Measurements from ENCODE around the gene PSD4.

PSD4 gene

GRCh38 chr2:113135317-113135716, 38.5 kb upstream of the PSD4 start:
- Mint-ChIP-seq H3K27me3 (no peaks in the 10 kb centered on the region), H3K27ac (no peak overlapping the region), H3K36me3 (no peaks in the 10 kb centered on the region), H3K4me1 (peaks cover 10% of the 10 kb centered on the region), H3K9me3 (no peaks in the 10 kb centered on the region), H3K4me3 (no peak overlapping the region)
- ATAC-seq (ENCODE audit: low read depth), result no peak
- no peak for DNase-seq (ENCODE audit: low spot score in 2 of 2)

DNA sequence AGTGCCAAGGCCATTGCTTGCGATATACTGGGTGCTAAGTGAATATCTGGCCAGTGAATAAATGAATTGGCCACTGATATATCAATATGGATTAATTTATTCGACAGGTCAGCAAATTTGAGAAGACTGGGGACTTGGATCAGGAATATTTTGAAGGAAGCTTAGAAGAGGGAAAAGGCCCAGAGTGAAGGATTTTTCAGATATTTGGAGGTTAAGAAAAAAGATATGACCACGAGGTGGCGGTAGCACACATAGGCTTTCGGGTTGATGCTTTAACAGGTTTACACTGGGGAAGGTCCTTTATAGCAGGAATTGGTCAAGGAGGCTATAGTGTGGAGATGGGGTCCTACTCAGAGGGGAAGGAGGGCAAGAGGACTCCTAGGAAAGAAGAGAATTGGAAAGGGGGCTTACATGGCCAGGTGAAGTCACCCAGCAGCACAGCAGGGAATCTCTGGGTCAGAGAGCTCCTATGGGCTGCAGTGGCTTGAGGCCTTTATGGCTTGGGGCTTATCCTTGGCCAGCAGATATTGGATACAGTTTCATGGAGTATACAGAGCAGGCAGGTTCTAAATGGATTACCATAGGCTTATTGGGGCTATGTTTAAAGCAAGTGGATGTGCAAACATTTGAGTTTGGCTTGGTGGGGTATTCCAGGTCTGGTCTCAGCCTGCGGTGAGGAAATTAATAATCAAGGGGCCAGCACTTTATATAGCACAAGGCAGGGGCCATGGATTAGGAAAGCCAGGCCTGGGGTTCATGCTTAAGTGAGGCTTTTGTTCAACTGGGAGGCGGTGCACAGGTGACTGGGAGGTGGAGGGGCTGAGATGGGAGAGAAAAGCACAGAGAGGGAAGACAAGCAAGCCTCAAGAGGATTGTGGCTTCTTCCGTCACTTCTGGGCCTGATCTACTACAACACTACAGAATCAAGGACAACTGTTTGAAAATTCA, 36.7 kb upstream of the PSD4 start:
- no peak overlapping the region for H3K27ac Mint-ChIP-seq
- no peaks in the 10 kb centered on the region for H3K9me3 Mint-ChIP-seq

GRCh38 chr2:113137827-113138226, 35.9 kb upstream of the PSD4 start:
- DNase-seq (ENCODE audit: low spot score in 2 of 2) (no peak), ATAC-seq (ENCODE audit: low read depth) (no peak)
- Mint-ChIP-seq H3K36me3 (no peaks in the 10 kb centered on the region), H3K27me3 (no peaks in the 10 kb centered on the region), H3K27ac (no peak overlapping the region), H3K9me3 (no peaks in the 10 kb centered on the region), H3K4me1 (peaks cover 10% of the 10 kb centered on the region), H3K4me3 (no peak overlapping the region)

More for the DNA sequence above, 36.7 kb upstream of the PSD4 start:
- Mint-ChIP-seq H3K36me3 (no peaks in the 10 kb centered on the region), H3K4me3 (no peak overlapping the region), H3K4me1 (peaks cover 10% of the 10 kb centered on the region), H3K27me3 (no peaks in the 10 kb centered on the region)
- DNase-seq (ENCODE audit: low spot score in 2 of 2) (peak; percentile 27 to 39), ATAC-seq (ENCODE audit: low read depth) (peak; percentile 31)

DNA sequence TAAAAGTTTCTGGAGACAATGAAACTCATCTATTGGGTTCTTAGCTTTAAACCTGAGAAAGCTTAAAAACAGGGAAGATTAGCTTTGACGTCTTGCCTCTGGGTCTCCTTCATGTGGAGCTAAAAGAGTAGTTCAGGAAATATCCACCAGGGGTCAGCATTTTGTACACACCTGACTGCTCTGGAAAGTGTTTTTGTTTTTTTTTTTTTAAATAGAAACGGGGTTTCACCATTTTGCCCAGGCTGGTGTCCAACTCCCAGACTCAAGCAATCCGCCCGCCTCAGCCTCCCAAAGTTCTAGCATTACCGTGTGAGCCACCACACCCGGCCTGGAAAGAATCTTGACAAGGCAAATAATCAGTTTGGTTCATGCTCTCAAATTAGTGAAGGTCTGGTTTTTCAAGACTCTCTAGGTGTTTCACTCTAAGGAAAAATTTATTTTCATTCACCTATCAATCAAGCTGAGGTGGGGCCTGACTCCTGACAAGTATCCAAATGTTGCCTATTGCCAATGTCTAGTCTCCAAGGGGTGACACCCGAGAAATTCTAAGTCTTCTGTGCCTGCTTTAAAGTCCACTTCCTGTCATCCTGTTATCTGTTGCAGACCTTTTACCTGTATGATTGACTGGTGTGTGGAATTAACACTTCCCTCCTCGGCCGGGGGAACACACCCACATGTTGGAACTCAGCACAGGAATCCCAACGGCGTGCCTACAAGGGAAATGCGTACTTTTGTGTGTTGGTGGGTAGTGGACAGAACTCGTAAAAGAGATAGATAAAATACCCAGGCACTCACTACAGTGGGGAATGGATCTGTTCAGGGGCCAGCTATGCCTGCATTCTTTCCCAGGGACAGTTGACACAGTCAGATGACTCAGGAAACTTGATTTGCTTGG, 35.1 kb upstream of the PSD4 start:
- H3K27me3 Mint-ChIP-seq, result no peaks in the 10 kb centered on the region
- ATAC-seq (ENCODE audit: low read depth) (peak; percentile 92), DNase-seq (ENCODE audit: low spot score in 2 of 2) (peak; percentile 63 to 82)
- peak overlapping the region; percentile 49 for H3K4me3 Mint-ChIP-seq
- peaks cover 10% of the 10 kb centered on the region for H3K4me1 Mint-ChIP-seq
- H3K9me3 Mint-ChIP-seq, result no peaks in the 10 kb centered on the region
- H3K36me3 Mint-ChIP-seq, result no peaks in the 10 kb centered on the region
- H3K27ac Mint-ChIP-seq, result peak overlapping the region; percentile 56

DNA sequence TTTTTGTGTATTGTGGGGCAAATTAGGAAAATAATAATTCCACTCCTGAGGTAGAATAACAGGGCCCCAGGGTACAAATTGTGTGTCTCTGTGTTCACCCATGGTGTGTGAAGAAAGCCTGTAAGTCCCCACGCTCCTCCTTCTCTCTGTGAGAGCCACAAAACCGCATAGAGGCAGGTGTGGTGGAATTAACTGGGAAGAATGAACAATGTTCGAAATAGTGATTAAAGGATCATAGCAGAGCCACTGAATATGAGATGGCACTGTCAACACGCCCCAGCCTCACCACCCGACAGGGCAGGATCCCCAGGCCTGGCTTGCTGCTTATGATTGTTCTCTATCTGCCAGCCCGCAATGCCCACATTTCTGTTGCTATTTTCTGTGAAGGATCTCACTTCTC, 32.3 kb upstream of the PSD4 start:
- DNase-seq (ENCODE audit: low spot score in 2 of 2) (no peak), ATAC-seq (ENCODE audit: low read depth) (no peak)
- no peaks in the 10 kb centered on the region for H3K27me3 Mint-ChIP-seq
- peaks cover 5% of the 10 kb centered on the region for H3K9me3 Mint-ChIP-seq
- H3K27ac Mint-ChIP-seq, result no peak overlapping the region
- H3K36me3 Mint-ChIP-seq, result no peaks in the 10 kb centered on the region
- H3K4me3 Mint-ChIP-seq, result no peak overlapping the region
- peaks cover 10% of the 10 kb centered on the region for H3K4me1 Mint-ChIP-seq

GRCh38 chr2:113142290-113142689, 31.5 kb upstream of the PSD4 start:
- Mint-ChIP-seq H3K4me1 (peaks cover 8% of the 10 kb centered on the region), H3K9me3 (peaks cover 5% of the 10 kb centered on the region), H3K36me3 (no peaks in the 10 kb centered on the region), H3K4me3 (no peak overlapping the region), H3K27ac (no peak overlapping the region), H3K27me3 (no peaks in the 10 kb centered on the region)
- DNase-seq (ENCODE audit: low spot score in 2 of 2), result no peak
- no peak for ATAC-seq (ENCODE audit: low read depth)

DNA sequence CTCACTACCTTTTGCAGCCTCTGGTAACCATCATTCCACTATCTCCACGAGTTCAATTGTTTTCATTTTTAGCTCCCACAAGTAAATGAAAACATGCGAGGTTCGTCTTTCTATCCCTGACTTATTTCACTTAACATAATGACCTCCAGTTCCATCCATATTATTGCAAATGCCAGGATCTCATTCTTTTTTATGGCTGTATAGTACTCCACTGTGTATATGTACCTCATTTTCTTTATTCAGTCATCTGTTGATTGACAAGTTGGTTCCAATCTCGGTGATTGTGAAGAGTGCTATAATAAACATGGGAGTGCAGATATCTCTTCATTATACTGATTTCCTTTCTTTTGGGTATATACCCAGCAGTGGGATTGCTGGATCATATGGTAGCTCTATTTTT, 29.5 kb upstream of the PSD4 start:
- peaks cover 5% of the 10 kb centered on the region for H3K9me3 Mint-ChIP-seq

GRCh38 chr2:113148606-113149552, 24.9 kb upstream of the PSD4 start:
- DNase-seq (ENCODE audit: low spot score in 2 of 2), result no peak
- Mint-ChIP-seq H3K4me1 (peaks cover 20% of the 10 kb centered on the region), H3K4me3 (no peak overlapping the region), H3K27me3 (no peaks in the 10 kb centered on the region), H3K27ac (peak overlapping the region; percentile 73), H3K36me3 (no peaks in the 10 kb centered on the region), H3K9me3 (peaks cover 5% of the 10 kb centered on the region)
- ATAC-seq (ENCODE audit: low read depth), result peak; percentile 99

More for the DNA sequence above, 29.5 kb upstream of the PSD4 start:
- Mint-ChIP-seq H3K4me3 (no peak overlapping the region), H3K27ac (no peak overlapping the region), H3K36me3 (no peaks in the 10 kb centered on the region), H3K4me1 (peaks cover 8% of the 10 kb centered on the region), H3K27me3 (no peaks in the 10 kb centered on the region)
- DNase-seq (ENCODE audit: low spot score in 2 of 2) (no peak), ATAC-seq (ENCODE audit: low read depth) (no peak)

GRCh38 chr2:113149553-113150257, 24.1 kb upstream of the PSD4 start:
- Mint-ChIP-seq H3K9me3 (no peaks in the 10 kb centered on the region), H3K36me3 (no peaks in the 10 kb centered on the region), H3K4me1 (peaks cover 20% of the 10 kb centered on the region), H3K4me3 (no peak overlapping the region), H3K27me3 (no peaks in the 10 kb centered on the region), H3K27ac (peak overlapping the region; percentile 73)
- DNase-seq (ENCODE audit: low spot score in 2 of 2), result no peak
- no peak for ATAC-seq (ENCODE audit: low read depth)

GRCh38 chr2:113150258-113150601, 23.5 kb upstream of the PSD4 start:
- no peak overlapping the region for H3K4me3 Mint-ChIP-seq
- H3K27ac Mint-ChIP-seq, result peak overlapping the region; percentile 35
- H3K27me3 Mint-ChIP-seq, result no peaks in the 10 kb centered on the region
- ATAC-seq (ENCODE audit: low read depth), result no peak
- DNase-seq (ENCODE audit: low spot score in 2 of 2), result no peak
- peaks cover 20% of the 10 kb centered on the region for H3K4me1 Mint-ChIP-seq
- H3K9me3 Mint-ChIP-seq, result no peaks in the 10 kb centered on the region
- H3K36me3 Mint-ChIP-seq, result no peaks in the 10 kb centered on the region

GRCh38 chr2:113155331-113155730, 18.4 kb upstream of the PSD4 start:
- H3K27ac Mint-ChIP-seq, result no peak overlapping the region
- H3K27me3 Mint-ChIP-seq, result no peaks in the 10 kb centered on the region
- ATAC-seq (ENCODE audit: low read depth), result no peak
- H3K4me3 Mint-ChIP-seq, result no peak overlapping the region
- peaks cover 16% of the 10 kb centered on the region for H3K4me1 Mint-ChIP-seq
- no peaks in the 10 kb centered on the region for H3K9me3 Mint-ChIP-seq
- H3K36me3 Mint-ChIP-seq, result no peaks in the 10 kb centered on the region
- no peak for DNase-seq (ENCODE audit: low spot score in 2 of 2)

GRCh38 chr2:113156278-113157117, 17.3 kb upstream of the PSD4 start:
- Mint-ChIP-seq H3K4me3 (peak overlapping the region; percentile 80), H3K4me1 (peaks cover 16% of the 10 kb centered on the region), H3K36me3 (no peaks in the 10 kb centered on the region), H3K9me3 (no peaks in the 10 kb centered on the region), H3K27me3 (no peaks in the 10 kb centered on the region), H3K27ac (no peak overlapping the region)
- ATAC-seq (ENCODE audit: low read depth), result no peak
- DNase-seq (ENCODE audit: low spot score in 2 of 2), result no peak
